Measurements from ENCODE around the gene SHISA5.

DNA sequence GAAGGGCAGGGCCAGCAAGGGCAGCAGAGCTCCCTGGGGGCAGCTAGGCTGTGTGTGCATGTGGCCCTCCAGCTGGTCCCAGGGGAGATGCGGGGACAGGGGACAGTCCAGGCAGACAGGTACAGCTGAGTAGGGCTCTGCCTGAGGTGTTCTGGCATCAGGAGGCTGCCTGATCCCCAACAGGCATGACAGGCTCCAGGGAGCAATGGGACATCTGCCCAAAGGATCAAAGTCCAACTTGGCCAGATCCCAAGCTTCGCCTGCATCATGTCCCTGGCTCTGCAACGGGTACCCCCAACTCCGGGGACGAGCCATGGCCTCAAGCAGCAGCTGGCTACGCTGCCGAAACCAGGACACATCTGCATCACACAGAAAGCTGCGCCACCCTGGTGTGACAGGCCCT, 35.6 kb downstream of the SHISA5 start:
- no peak for TF ChIP-seq POLR2A (IDR thresholded peaks at IDR 0.05)
- TF ChIP-seq, protein P1, sequence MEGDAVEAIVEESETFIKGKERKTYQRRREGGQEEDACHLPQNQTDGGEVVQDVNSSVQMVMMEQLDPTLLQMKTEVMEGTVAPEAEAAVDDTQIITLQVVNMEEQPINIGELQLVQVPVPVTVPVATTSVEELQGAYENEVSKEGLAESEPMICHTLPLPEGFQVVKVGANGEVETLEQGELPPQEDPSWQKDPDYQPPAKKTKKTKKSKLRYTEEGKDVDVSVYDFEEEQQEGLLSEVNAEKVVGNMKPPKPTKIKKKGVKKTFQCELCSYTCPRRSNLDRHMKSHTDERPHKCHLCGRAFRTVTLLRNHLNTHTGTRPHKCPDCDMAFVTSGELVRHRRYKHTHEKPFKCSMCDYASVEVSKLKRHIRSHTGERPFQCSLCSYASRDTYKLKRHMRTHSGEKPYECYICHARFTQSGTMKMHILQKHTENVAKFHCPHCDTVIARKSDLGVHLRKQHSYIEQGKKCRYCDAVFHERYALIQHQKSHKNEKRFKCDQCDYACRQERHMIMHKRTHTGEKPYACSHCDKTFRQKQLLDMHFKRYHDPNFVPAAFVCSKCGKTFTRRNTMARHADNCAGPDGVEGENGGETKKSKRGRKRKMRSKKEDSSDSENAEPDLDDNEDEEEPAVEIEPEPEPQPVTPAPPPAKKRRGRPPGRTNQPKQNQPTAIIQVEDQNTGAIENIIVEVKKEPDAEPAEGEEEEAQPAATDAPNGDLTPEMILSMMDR (IDR thresholded peaks at IDR 0.05) = no peak
